BLaER1 treated with 17β-estradiol and CSF1 and Interleukin-3, amounts not matched to agents 10 nM and 100 nM (cell line): ENCODE data around the gene DEPDC1B.

Experiments
- H3K27ac ChIP-seq, 11 experiments: shearing (Covaris generic); formaldehyde crosslinking; 2 replicates each; pipeline ENCODE4 v1.8.1; 2022
- H3K27me3 ChIP-seq, 11 experiments: shearing (Covaris generic); formaldehyde crosslinking; 2 replicates each; pipeline ENCODE4 v1.8.1; 2022
- H3K36me3 ChIP-seq, 11 experiments: shearing (Covaris generic); formaldehyde crosslinking; 2 replicates each; pipeline ENCODE4 v1.8.1; 2022
- H3K4me1 ChIP-seq, 10 experiments: shearing (Covaris generic); formaldehyde crosslinking; 2 replicates each; pipeline ENCODE4 v1.8.1; 2022
- H3K4me2 ChIP-seq, 11 experiments: shearing (Covaris generic); formaldehyde crosslinking; 2 replicates each; pipeline ENCODE4 v1.8.1; 2022
- H3K4me3 ChIP-seq, 10 experiments: shearing (Covaris generic); formaldehyde crosslinking; 2 replicates each; pipeline ENCODE4 v1.8.1; 2022
- H3K9ac ChIP-seq, 11 experiments: shearing (Covaris generic); formaldehyde crosslinking; 2 replicates each; pipeline ENCODE4 v1.8.1; 2022
- H3K9me3 ChIP-seq, 11 experiments: shearing (Covaris generic); formaldehyde crosslinking; replicated peaks in 1 of 11; 2 replicates each; pipeline ENCODE4 v1.8.1; 2022
- H4K20me1 ChIP-seq, 11 experiments: shearing (Covaris generic); formaldehyde crosslinking; 2 replicates each; pipeline ENCODE4 v1.8.1; 2022
- Cebpa-rat ChIP-seq, 11 experiments: shearing (Covaris generic); IDR thresholded peaks; 2 replicates each; pipeline ENCODE4 v1.8.1; 2022

The DEPDC1B gene

DNA sequence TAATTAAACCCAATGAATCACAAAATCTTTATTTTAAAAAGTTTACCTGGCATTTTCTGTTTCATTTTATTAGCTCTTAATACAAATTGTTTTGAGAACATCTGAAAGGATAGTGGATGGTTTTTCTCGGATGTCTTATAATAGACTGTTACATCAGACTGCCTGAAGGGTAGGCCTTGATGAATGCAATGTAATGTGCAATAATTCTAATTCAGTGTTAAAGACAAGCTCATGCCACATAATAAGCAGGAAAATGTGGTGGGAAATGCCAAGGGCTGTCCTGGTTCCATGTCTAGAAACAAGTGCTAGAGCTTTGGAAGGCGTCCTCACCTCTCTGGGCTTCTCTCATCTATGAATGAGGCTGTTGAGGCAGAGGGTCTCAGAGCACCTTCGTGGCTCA is 148.1 kb downstream of the DEPDC1B start:
- H3K9ac ChIP-seq = no peak overlapping the region
- no peaks in the 10 kb centered on the region for H4K20me1 ChIP-seq
- H3K27me3 ChIP-seq = no peaks in the 10 kb centered on the region
- no peak for TF ChIP-seq Cebpa-rat (IDR thresholded peaks at IDR 0.05)
- H3K9me3 ChIP-seq = peaks cover 17 to 40% (median 34%) of the 10 kb centered on the region in 11 experiments
- peaks cover 0 to 12% (median 0%) of the 10 kb centered on the region in 11 experiments; a peak in 2 of 22 replicates for H3K36me3 ChIP-seq
- H3K27ac ChIP-seq = no peak overlapping the region
- H3K4me1 ChIP-seq = peaks cover 0 to 3% (median 0%) of the 10 kb centered on the region in 10 experiments; a peak in 3 of 20 replicates
- no peak overlapping the region for H3K4me3 ChIP-seq
- H3K4me2 ChIP-seq = no peak overlapping the region

DNA sequence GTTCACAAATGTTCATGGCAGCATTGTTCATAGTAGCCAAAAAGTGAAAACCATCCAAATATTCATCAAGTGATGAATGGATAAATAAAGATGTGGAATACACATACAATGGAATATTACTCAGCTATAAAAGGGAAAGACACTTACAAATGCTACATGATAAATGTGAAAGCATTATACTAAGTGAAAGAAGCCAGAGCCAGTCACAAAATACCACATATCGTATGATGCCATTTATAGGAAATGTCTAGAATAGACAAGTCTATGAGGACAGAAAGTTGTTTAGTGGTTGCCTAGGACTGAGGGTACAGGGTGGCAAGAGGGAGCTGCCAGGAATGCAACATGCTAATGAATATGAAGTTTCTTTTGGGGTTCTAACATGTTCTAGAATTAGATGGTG is 148.7 kb downstream of the DEPDC1B start:
- no peak for TF ChIP-seq Cebpa-rat (IDR thresholded peaks at IDR 0.05)

DNA sequence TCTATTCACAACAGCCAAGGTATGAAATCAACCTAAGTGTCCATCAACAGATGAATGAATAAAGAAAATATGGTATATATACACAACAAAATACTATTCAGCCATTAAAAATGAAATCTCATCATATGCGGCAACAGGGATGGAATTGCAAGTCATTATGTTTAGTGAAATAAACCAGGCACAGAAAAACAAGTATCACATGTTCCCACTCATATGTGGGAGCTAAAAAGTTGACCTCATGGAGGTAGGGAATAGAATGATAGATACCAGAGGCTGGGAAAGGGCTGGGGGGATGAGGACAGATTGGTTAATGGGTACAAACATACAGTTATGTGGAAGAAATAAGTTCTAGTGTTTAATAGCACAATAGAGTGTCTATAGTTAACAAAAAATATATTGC is 149.7 kb downstream of the DEPDC1B start:
- Histone ChIP-seq H3K4me3 (no peak overlapping the region), H3K9ac (no peak overlapping the region), H4K20me1 (no peaks in the 10 kb centered on the region), H3K27me3 (no peaks in the 10 kb centered on the region), H3K9me3 (peaks cover 4 to 27% (median 20%) of the 10 kb centered on the region in 11 experiments; a peak in 21 of 22 replicates), H3K27ac (no peak overlapping the region), H3K36me3 (0 out of 22 replicates have a peak, but pooled peaks cover 0 to 5% (median 0%) of the 10 kb centered on the region in 11 experiments), H3K4me1 (peaks cover 2 to 18% (median 8%) of the 10 kb centered on the region in 10 experiments; a peak in 18 of 20 replicates), H3K4me2 (no peak overlapping the region)
- no peak for TF ChIP-seq Cebpa-rat (IDR thresholded peaks at IDR 0.05)

More for the DNA sequence above, 148.7 kb downstream of the DEPDC1B start:
- Histone ChIP-seq H3K27ac (no peak overlapping the region), H3K4me2 (no peak overlapping the region), H3K4me3 (no peak overlapping the region), H3K9me3 (peaks cover 13 to 36% (median 29%) of the 10 kb centered on the region in 11 experiments), H3K4me1 (peaks cover 0 to 9% (median 1%) of the 10 kb centered on the region in 10 experiments; a peak in 8 of 20 replicates), H4K20me1 (no peaks in the 10 kb centered on the region), H3K36me3 (peaks cover 0 to 12% (median 0%) of the 10 kb centered on the region in 11 experiments; a peak in 2 of 22 replicates), H3K9ac (no peak overlapping the region), H3K27me3 (no peaks in the 10 kb centered on the region)

DNA sequence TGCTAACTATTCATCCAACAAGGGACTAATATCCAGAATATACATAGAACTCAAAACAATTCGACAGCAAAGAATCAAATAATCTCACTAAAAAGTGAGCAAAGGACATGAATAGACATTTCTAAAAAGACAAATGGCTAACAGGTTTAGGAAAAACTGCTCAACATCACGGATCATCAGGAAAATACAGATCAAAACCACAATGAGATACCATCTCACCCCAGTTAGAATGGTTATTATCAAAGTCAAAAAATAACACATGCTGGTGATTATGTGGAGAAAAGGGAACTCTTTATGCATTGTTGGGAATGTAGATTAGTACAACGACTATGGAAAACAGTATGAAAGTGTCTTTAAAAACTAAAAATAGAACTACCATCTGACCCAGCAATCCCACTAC is 150.1 kb downstream of the DEPDC1B start:
- no peak overlapping the region for H3K27ac ChIP-seq
- peaks cover 5 to 22% (median 11%) of the 10 kb centered on the region in 10 experiments; a peak in 19 of 20 replicates for H3K4me1 ChIP-seq
- H3K27me3 ChIP-seq = no peaks in the 10 kb centered on the region
- H3K36me3 ChIP-seq = 0 out of 22 replicates have a peak, but pooled peaks cover 0 to 5% (median 0%) of the 10 kb centered on the region in 11 experiments
- peaks cover 0 to 24% (median 15%) of the 10 kb centered on the region in 11 experiments; a peak in 15 of 22 replicates for H3K9me3 ChIP-seq
- H4K20me1 ChIP-seq = no peaks in the 10 kb centered on the region
- H3K4me3 ChIP-seq = no peak overlapping the region
- no peak for TF ChIP-seq Cebpa-rat (IDR thresholded peaks at IDR 0.05)
- no peak overlapping the region for H3K4me2 ChIP-seq
- H3K9ac ChIP-seq = no peak overlapping the region
